IMR-90 (cell line): ENCODE results near the gene ZNF563. TPM values are rescaled to one million over a fixed set of nuclear protein-coding genes. Genes with fewer than 3 reads are reported as not detected.

Source experiments
- ATAC-seq: fragments of 200-7000 bp; cut with Tn5 transposase; 2 replicates; pipeline ENCODE4 v1.9.1; 2020; ENCODE audit warnings: low read depth, mild to moderate bottlenecking, moderate library complexity
- BruUV-seq: library from RNA; stranded (reverse); fragments of 400-500 nt; replicated peaks from 2 replicates; lab custom pipeline; 2021; lab: Mats Ljungman, UMichigan
- CTCF ChIA-PET: fragments of 300-600 bp; formaldehyde crosslinking; extraction: SDS; loops from one replicate; lab custom pipeline; 2021; ENCODE audit warnings: antibody characterized with exemption; lab: Yijun Ruan, JAX
- POLR2A ChIA-PET: fragments of 300-600 bp; sonication (Branson Sonifier 250); formaldehyde crosslinking; loops from one replicate; lab custom pipeline; 2022; ENCODE audit warnings: antibody characterized with exemption; ENCODE audit not compliant: unreplicated experiment; lab: Charles Lee
- DNase-seq: peaks from one replicate; pipeline ENCODE4 v3.0.0; 2013
- H2AFZ ChIP-seq: replicated peaks from 2 replicates; pipeline ENCODE3; 2013; ENCODE audit warnings: low read length, mild to moderate bottlenecking; ENCODE audit not compliant: poor library complexity
- H2AK5ac ChIP-seq: 2 replicates; pipeline ENCODE4 v1.6.1; 2013; ENCODE audit warnings: low read depth, low read length, inconsistent platforms
- H2AK9ac ChIP-seq: replicated peaks from 2 replicates; pipeline ENCODE3; 2013; ENCODE audit warnings: mild to moderate bottlenecking, low read depth, low read length, moderate library complexity; ENCODE audit not compliant: poor library complexity
- H2BK120ac ChIP-seq: 2 replicates; pipeline ENCODE4 v1.6.1; 2013; ENCODE audit warnings: low read depth, low read length, inconsistent platforms
- H2BK15ac ChIP-seq: 3 replicates; pipeline ENCODE4 v1.6.1; 2013; ENCODE audit warnings: low read depth, low read length, inconsistent platforms
- H2BK20ac ChIP-seq: 2 replicates; pipeline ENCODE4 v1.6.1; 2013; ENCODE audit warnings: low read depth, mild to moderate bottlenecking, inconsistent platforms, low read length, moderate library complexity
- H2BK5ac ChIP-seq: 2 replicates; pipeline ENCODE4 v1.6.1; 2013; ENCODE audit warnings: mild to moderate bottlenecking, low read depth, low read length, inconsistent platforms; ENCODE audit not compliant: poor library complexity, severe bottlenecking
- H3K14ac ChIP-seq: replicated peaks from 2 replicates; pipeline ENCODE4 v1.6.1; 2013; ENCODE audit warnings: low read depth, low read length, inconsistent platforms
- H3K18ac ChIP-seq: 2 replicates; pipeline ENCODE4 v1.6.1; 2013; ENCODE audit warnings: low read depth, low read length, control low read depth
- H3K23ac ChIP-seq: 2 replicates; pipeline ENCODE4 v1.6.1; 2013; ENCODE audit warnings: low read depth, low read length, inconsistent platforms
- H3K27ac ChIP-seq: 2 replicates; pipeline ENCODE4 v1.5.1; 2013; ENCODE audit warnings: mild to moderate bottlenecking, control low read depth, low read length; ENCODE audit not compliant: insufficient read depth
- H3K27me3 ChIP-seq: 2 replicates; pipeline ENCODE4 v1.6.1; 2013; ENCODE audit warnings: low read length; ENCODE audit not compliant: control insufficient read depth, insufficient read depth
- H3K36me3 ChIP-seq: 2 replicates; pipeline ENCODE4 v1.6.1; 2013; ENCODE audit warnings: low read length, mixed read lengths; ENCODE audit not compliant: control insufficient read depth, insufficient read depth
- H3K4ac ChIP-seq: 2 replicates; pipeline ENCODE4 v1.6.1; 2013; ENCODE audit warnings: low read depth, low read length, inconsistent platforms
- H3K4me1 ChIP-seq: 2 replicates; pipeline ENCODE4 v1.6.1; 2013; ENCODE audit warnings: low read length, mixed read lengths; ENCODE audit not compliant: control insufficient read depth, insufficient read depth
- H3K4me2 ChIP-seq: 2 replicates; pipeline ENCODE4 v1.6.1; 2013; ENCODE audit warnings: low read depth, mild to moderate bottlenecking, control low read depth, low read length, moderate library complexity
- H3K4me3 ChIP-seq: 2 replicates; pipeline ENCODE4 v1.5.1; 2013; ENCODE audit warnings: low read depth, mild to moderate bottlenecking, control low read depth, low read length, moderate library complexity; ENCODE audit not compliant: insufficient read depth
- H3K56ac ChIP-seq: 2 replicates; pipeline ENCODE4 v1.6.1; 2013; ENCODE audit warnings: low read length, inconsistent platforms; ENCODE audit not compliant: insufficient read depth; ENCODE audit errors: extremely low read depth
- H3K79me1 ChIP-seq, 2 experiments: 2 replicates each; pipeline ENCODE4 v1.6.1; 2013; ENCODE audit warnings: low read length in 2 of 2, inconsistent platforms in 1 of 2, low read depth in 1 of 2
- H3K9ac ChIP-seq: 2 replicates; pipeline ENCODE4 v1.6.1; 2013; ENCODE audit warnings: low read depth, low read length, control low read depth
- H3K9me1 ChIP-seq: 2 replicates; pipeline ENCODE4 v1.6.1; 2013; ENCODE audit warnings: low read length, inconsistent platforms; ENCODE audit not compliant: insufficient read depth
- H3K9me3 ChIP-seq: 2 replicates; pipeline ENCODE4 v1.6.1; 2013; ENCODE audit warnings: low read length; ENCODE audit not compliant: control insufficient read depth, insufficient read depth
- H4K20me1 ChIP-seq: 2 replicates; pipeline ENCODE4 v1.6.1; 2013; ENCODE audit warnings: low read length, inconsistent platforms; ENCODE audit not compliant: insufficient read depth
- H4K5ac ChIP-seq: 2 replicates; pipeline ENCODE4 v1.6.1; 2013; ENCODE audit warnings: mild to moderate bottlenecking, low read depth, low read length, control low read depth
- H4K8ac ChIP-seq, 2 experiments: 2 replicates each; pipeline ENCODE4 v1.6.1; 2013; ENCODE audit warnings: low read depth in 2 of 2, low read length in 2 of 2, control low read depth in 1 of 2, inconsistent platforms in 1 of 2
- H4K91ac ChIP-seq: 2 replicates; pipeline ENCODE4 v1.6.1; 2013; ENCODE audit warnings: low read depth, low read length, inconsistent platforms; ENCODE audit not compliant: insufficient read depth
- BHLHE40 ChIP-seq: fragments of 150-350 bp; IDR thresholded peaks from 2 replicates; pipeline ENCODE4 v1.6.1; 2016; ENCODE audit warnings: mild to moderate bottlenecking, low read depth, low read length
- CEBPB ChIP-seq: IDR thresholded peaks from 2 replicates; pipeline ENCODE4 v1.6.1; 2012; ENCODE audit warnings: low read depth, low read length, improper control_type of control experiment
- CHD1 ChIP-seq: IDR thresholded peaks from 2 replicates; pipeline ENCODE4 v1.6.1; 2012; ENCODE audit warnings: low read depth, low read length, improper control_type of control experiment
- CTCF ChIP-seq: conservative IDR thresholded peaks from 2 replicates; pipeline ENCODE4 v1.5.1; 2012; ENCODE audit warnings: mild to moderate bottlenecking, low read depth, low read length, improper control_type of control experiment
- ELK1 ChIP-seq: fragments of 150-350 bp; IDR thresholded peaks from 2 replicates; pipeline ENCODE4 v1.6.1; 2016; ENCODE audit warnings: low read depth, mild to moderate bottlenecking, low read length, moderate library complexity, borderline replicate concordance
- FOS ChIP-seq: fragments of 150-350 bp; IDR thresholded peaks from 2 replicates; pipeline ENCODE4 v1.6.1; 2016; ENCODE audit warnings: low read depth, low read length
- MAFK ChIP-seq: IDR thresholded peaks from 2 replicates; pipeline ENCODE4 v1.6.1; 2012; ENCODE audit warnings: low read depth, low read length, improper control_type of control experiment
- MAZ ChIP-seq: IDR thresholded peaks from 2 replicates; pipeline ENCODE4 v1.6.1; 2012; ENCODE audit warnings: low read depth, mild to moderate bottlenecking, low read length, improper control_type of control experiment, moderate library complexity, borderline replicate concordance
- MXI1 ChIP-seq: IDR thresholded peaks from 2 replicates; pipeline ENCODE4 v1.6.1; 2012; ENCODE audit warnings: low read depth, mild to moderate bottlenecking, low read length, moderate library complexity, borderline replicate concordance
- NFE2L2 ChIP-seq: fragments of 150-350 bp; IDR thresholded peaks from 2 replicates; pipeline ENCODE4 v1.6.1; 2016; ENCODE audit warnings: low read depth, mild to moderate bottlenecking, low read length
- POLR2A ChIP-seq: IDR thresholded peaks from 2 replicates; pipeline ENCODE4 v1.6.1; 2012; ENCODE audit warnings: mild to moderate bottlenecking, low read depth, low read length
- RAD21 ChIP-seq: IDR thresholded peaks from 2 replicates; pipeline ENCODE4 v1.6.1; 2012; ENCODE audit warnings: low read length, improper control_type of control experiment
- RCOR1 ChIP-seq: IDR thresholded peaks from 2 replicates; pipeline ENCODE4 v1.6.1; 2012; ENCODE audit warnings: mild to moderate bottlenecking, low read length, improper control_type of control experiment; ENCODE audit not compliant: insufficient replicate concordance
- RFX5 ChIP-seq: IDR thresholded peaks from 2 replicates; pipeline ENCODE4 v1.8.0; 2012; ENCODE audit warnings: low read depth, mild to moderate bottlenecking, low read length, moderate library complexity
- SMC3 ChIP-seq: fragments of 150-350 bp; IDR thresholded peaks from 2 replicates; pipeline ENCODE4 v1.6.1; 2016; ENCODE audit warnings: low read depth, mild to moderate bottlenecking, antibody characterized with exemption, low read length, moderate library complexity
- USF2 ChIP-seq: fragments of 150-350 bp; IDR thresholded peaks from 2 replicates; pipeline ENCODE4 v1.6.1; 2017; ENCODE audit warnings: mild to moderate bottlenecking, antibody characterized with exemption, low read length, low read depth
- WGBS, 2 experiments: methylation state at CpG; one replicate each; pipeline versions ENCODE4 v1.1.5 to v1.1.7; 2013; ENCODE audit warnings: missing lambda C conversion rate in 2 of 2; ENCODE audit not compliant: insufficient read length in 1 of 2; ENCODE audit errors: extremely low coverage in 2 of 2; 5-methylcytosine and 5-hydroxymethylcytosine counted together
- dilution Hi-C: fragments of 300-500 bp; cut with HindIII; formaldehyde crosslinking; loops from one replicate; pipeline ENCODE4 v1.14.3; 2018; ENCODE audit warnings: low sequenced_read_pairs; ENCODE audit not compliant: unreplicated experiment
- in situ Hi-C: fragments of 300-500 bp; cut with MboI; formaldehyde crosslinking; loops from 3 replicates; pipeline ENCODE4 v1.14.3; 2019; ENCODE audit warnings: low sequenced_read_pairs, inconsistent platforms, mixed read lengths
- intact Hi-C: fragments of 100-400 bp; cut with micrococcal nuclease; formaldehyde crosslinking; loops from 2 replicates; pipeline ENCODE4 v1.10.0; 2022
- polyA plus RNA-seq, 3 experiments: library from polyadenylated mRNA; depleted of rRNA; stranded (reverse); fragments of >200 nt; gene quantifications; 2 replicates each; pipeline ENCODE4 v1.2.3, GENCODE V29; 2012; ENCODE audit warnings: low replicate concordance in 1 of 3
- total RNA-seq: library from RNA; depleted of rRNA; stranded (reverse); fragments of >200 nt; gene quantifications from 2 replicates; pipeline ENCODE4 v1.2.3, GENCODE V29; 2012

ZNF563 gene
- total and polyA plus RNA-seq, 2 of the 4 experiments (the other 2 are of a cell fraction), result 1.3 to 2.0 TPM

GRCh38 chr19:12346896-12347295, 13.5 kb upstream of the ZNF563 start:
- ATAC-seq (no peak), DNase-seq (no peak)
- Histone ChIP-seq H3K27me3 (no peaks in the 10 kb centered on the region), H3K4ac (no peak overlapping the region), H3K4me2 (no peak overlapping the region), H2AFZ (no peak overlapping the region), H3K4me1 (no peaks in the 10 kb centered on the region), H4K20me1 (no peaks in the 10 kb centered on the region), H3K4me3 (no peak overlapping the region), H3K9ac (no peak overlapping the region), H3K79me1 (no peaks in the 10 kb centered on the region), H2BK15ac (no peak overlapping the region), H2AK9ac (no peak overlapping the region), H3K23ac (no peak overlapping the region), H3K36me3 (peaks cover 18% of the 10 kb centered on the region), H3K9me1 (no peaks in the 10 kb centered on the region), H3K18ac (no peak overlapping the region), H4K91ac (no peak overlapping the region), H3K9me3 (peaks cover 50% of the 10 kb centered on the region), H4K8ac (no peak overlapping the region), H4K5ac (no peak overlapping the region), H3K56ac (no peak overlapping the region), H2AK5ac (no peak overlapping the region), H3K27ac (no peak overlapping the region), H2BK20ac (no peak overlapping the region), H2BK120ac (no peak overlapping the region), H3K14ac (no peak overlapping the region), H2BK5ac (no peak overlapping the region)
- dilution Hi-C loops, result no loop called here
- no TSS peak for BruUV-seq
- TF ChIP-seq CTCF (no peak), BHLHE40 (no peak), MAZ (no peak), ELK1 (no peak), USF2 (no peak), CEBPB (no peak), SMC3 (no peak), POLR2A (no peak), RCOR1 (no peak), FOS (no peak), MXI1 (no peak), NFE2L2 (no peak), RAD21 (no peak), MAFK (no peak), CHD1 (no peak), RFX5 (no peak)
- no CpG with 5 or more reads among the region's 2 CpGs for WGBS, 2 experiments
- intact Hi-C loops, result no loop called here
- ChIA-PET CTCF (no interaction called here), POLR2A (no interaction called here)
- in situ Hi-C loops, result no loop called here
